Ovary (tissue), 9 donors: ENCODE measurements around the gene GPR3. TPM values are rescaled to one million over a fixed set of nuclear protein-coding genes. Genes with fewer than 3 reads are reported as not detected.

Source experiments
- DNase-seq, 5 donors: peaks; one replicate each; pipeline ENCODE4 v3.0.0-alpha.2; 2019 to 2020
- H3K27ac ChIP-seq, 2 donors: fragments of 200-600 bp; one replicate each; pipeline versions ENCODE4 v1.5.1 to v1.8.0; 2019 to 2022
- H3K27me3 ChIP-seq: fragments of 200-600 bp; one replicate; pipeline ENCODE4 v1.8.0; 2022
- H3K36me3 ChIP-seq: fragments of 200-600 bp; sonication (generic); one replicate; pipeline ENCODE4 v1.5.1; 2019
- H3K4me1 ChIP-seq: one replicate; pipeline ENCODE4 v1.8.1; 2013; ENCODE audit warnings: mild to moderate bottlenecking, moderate library complexity; ENCODE audit not compliant: insufficient read depth
- H3K4me3 ChIP-seq: fragments of 200-600 bp; sonication (generic); one replicate; pipeline ENCODE4 v1.5.1; 2017
- H3K9me3 ChIP-seq, 2 donors: fragments of 200-600 bp in 1 of 2; sonication (generic) in 1 of 2; one replicate each; pipeline versions ENCODE4 v1.5.1 to v1.8.1; 2013 to 2019; ENCODE audit warnings: mild to moderate bottlenecking in 1 of 2, moderate library complexity in 1 of 2
- EP300 ChIP-seq: sonication (generic); formaldehyde crosslinking; IDR thresholded peaks from one replicate; pipeline ENCODE4 v1.6.1; 2017; ENCODE audit warnings: antibody characterized with exemption
- POLR2A ChIP-seq: fragments of 450-650 bp; IDR thresholded peaks from one replicate; pipeline ENCODE4 v1.6.1; 2017; ENCODE audit warnings: antibody characterized with exemption, mild to moderate bottlenecking, moderate library complexity
- WGBS, 3 donors: extraction: QIAGEN DNeasy Blood & Tissue Kit in 1 of 3; methylation state at CpG; one replicate each; pipeline versions ENCODE4 v1.1.5 to v1.1.7; 2013 to 2017; 5-methylcytosine and 5-hydroxymethylcytosine counted together
- intact Hi-C, 4 donors: fragments of 100-400 bp; cut with DNase I; formaldehyde crosslinking; loops; one replicate each; pipeline versions ENCODE4 v1.11.0 to v1.15.1; 2022 to 2023
- polyA plus RNA-seq, 2 donors: library from polyadenylated mRNA; stranded (reverse); fragments of 200-250 nt in 1 of 2; fragments of 350-450 nt in 1 of 2; fragmentation: Illumina TruSeq in 1 of 2; extraction: RNeasy Lipid Tissue Mini Kit (QIAGEN cat#74804) in 1 of 2; gene quantifications; one replicate each; pipeline ENCODE4 v1.2.3, GENCODE V29; 2013 to 2014
- total RNA-seq, 7 donors: library from RNA; depleted of rRNA in 2 of 7; stranded (reverse); fragments of >200 nt in 2 of 7; fragmentation: NEBNext Ultra II Directional in 3 of 7; extraction: Animal tissue kit (Norgen Biotek cat#: 25700) in 3 of 7; gene quantifications; one replicate each; pipeline versions ENCODE4 v1.1.0 to v1.2.4, GENCODE V29; 2016 to 2023
- TF ChIP-seq, protein P1 (sequence below), 3 donors: fragments of 450-650 bp in 2 of 3; fragments of 200-600 bp in 1 of 3; IDR thresholded peaks; one replicate each; pipeline versions ENCODE4 v1.5.1 to v1.8.0; 2016 to 2022; ENCODE audit warnings: antibody characterized with exemption in 3 of 3, mild to moderate bottlenecking in 1 of 3
- donor health status: DM: no; HTN: no; CAD: no; lungs with moderate emphysema.
- donor health status: DM: no; HTN: no; CAD: no.
- donor health status: Bipolar disorder and iron deficiency.
- donor health status: DM: yes; HTN: yes; CAD: no.
- donor health status: DM: no; HTN: no; CAD: no.
- donor health status: DM: yes; HTN: yes; CAD: no.

The GPR3 gene
- total and polyA plus RNA-seq, 9 donors: 0.12 to 0.87 (median 0.30) TPM; not detected in 1

DNA sequence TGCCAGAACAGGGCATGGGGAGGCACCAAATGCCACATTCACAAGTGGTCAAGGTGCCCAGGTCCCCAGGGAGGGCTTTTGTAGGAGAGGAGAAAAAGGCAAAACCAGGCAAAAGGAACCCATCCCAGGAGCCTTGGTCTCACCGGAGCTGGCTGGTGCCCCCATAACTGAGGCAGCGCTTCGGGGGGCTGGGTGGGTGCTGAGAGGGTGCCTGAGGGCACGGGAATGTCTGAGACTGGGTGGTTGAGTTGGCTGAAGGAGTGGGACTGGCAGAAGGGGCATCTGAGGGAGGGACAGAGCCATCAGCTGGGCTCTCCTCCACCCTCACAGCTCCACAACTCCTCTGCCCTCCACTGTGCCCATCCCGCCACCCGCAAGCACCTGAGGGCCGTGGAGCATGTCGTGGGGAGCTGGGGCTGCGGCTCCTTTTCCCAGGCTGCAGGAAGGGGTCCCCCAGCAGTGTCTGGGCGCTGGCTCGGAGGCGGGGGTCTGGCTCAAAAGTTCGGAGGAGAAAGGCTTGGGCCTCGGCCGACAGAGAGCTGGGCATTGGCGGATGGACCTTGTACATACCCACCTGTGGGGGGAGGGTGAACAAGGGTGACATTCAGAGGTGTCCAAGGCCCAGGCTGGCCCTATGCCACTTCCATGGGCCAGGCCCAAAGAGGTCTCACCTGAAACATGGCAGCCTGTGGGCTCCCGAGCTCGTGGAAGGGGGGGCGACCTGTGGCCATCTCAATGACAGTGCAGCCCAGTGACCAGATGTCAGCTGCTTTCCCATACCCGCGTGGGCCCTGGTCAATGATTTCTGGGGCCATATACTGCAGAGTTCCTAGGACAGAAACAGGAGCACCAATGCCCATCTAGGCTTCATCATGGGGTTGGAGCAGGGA is 34.1 kb upstream of the GPR3 start:
- TF ChIP-seq POLR2A (no peak), EP300 (no peak)
- TF ChIP-seq, protein P1, sequence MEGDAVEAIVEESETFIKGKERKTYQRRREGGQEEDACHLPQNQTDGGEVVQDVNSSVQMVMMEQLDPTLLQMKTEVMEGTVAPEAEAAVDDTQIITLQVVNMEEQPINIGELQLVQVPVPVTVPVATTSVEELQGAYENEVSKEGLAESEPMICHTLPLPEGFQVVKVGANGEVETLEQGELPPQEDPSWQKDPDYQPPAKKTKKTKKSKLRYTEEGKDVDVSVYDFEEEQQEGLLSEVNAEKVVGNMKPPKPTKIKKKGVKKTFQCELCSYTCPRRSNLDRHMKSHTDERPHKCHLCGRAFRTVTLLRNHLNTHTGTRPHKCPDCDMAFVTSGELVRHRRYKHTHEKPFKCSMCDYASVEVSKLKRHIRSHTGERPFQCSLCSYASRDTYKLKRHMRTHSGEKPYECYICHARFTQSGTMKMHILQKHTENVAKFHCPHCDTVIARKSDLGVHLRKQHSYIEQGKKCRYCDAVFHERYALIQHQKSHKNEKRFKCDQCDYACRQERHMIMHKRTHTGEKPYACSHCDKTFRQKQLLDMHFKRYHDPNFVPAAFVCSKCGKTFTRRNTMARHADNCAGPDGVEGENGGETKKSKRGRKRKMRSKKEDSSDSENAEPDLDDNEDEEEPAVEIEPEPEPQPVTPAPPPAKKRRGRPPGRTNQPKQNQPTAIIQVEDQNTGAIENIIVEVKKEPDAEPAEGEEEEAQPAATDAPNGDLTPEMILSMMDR (IDR thresholded peaks at IDR 0.05): no peak
- no peak for DNase-seq
- Histone ChIP-seq H3K4me1 (peaks cover 3% of the 10 kb centered on the region), H3K36me3 (no peaks in the 10 kb centered on the region), H3K4me3 (no peak overlapping the region), H3K9me3 (no peaks in the 10 kb centered on the region), H3K27ac (no peak overlapping the region), H3K27me3 (no peaks in the 10 kb centered on the region)
- intact Hi-C loops: loop anchor here (2.0 to 10.0 kb wide), 5 partner anchors 33 to 53 kb away; partner anchors contain the start of genes GPR3 (in 2 of the 4) and TMEM222 (in 1 of the 4)
- 92 to 98% (median 95%) methylated on average over 21 of the region's 21 CpGs for WGBS, 3 donors

- Histone ChIP-seq H3K27ac (no peak overlapping the region), H3K4me3 (no peak overlapping the region), H3K9me3 (no peaks in the 10 kb centered on the region), H3K4me1 (peaks cover 3% of the 10 kb centered on the region), H3K36me3 (no peaks in the 10 kb centered on the region), H3K27me3 (no peaks in the 10 kb centered on the region)
- intact Hi-C loops: loop anchor here (2.0 to 10.0 kb wide), 5 partner anchors 32 to 54 kb away; partner anchors contain the start of genes GPR3 (in 2 of the 4) and TMEM222 (in 1 of the 4)
- WGBS, 3 donors: 97 to 98% (median 97%) methylated on average over 5 of the region's 5 CpGs
- TF ChIP-seq, protein P1 (IDR thresholded peaks at IDR 0.05): no peak
- no peak for TF ChIP-seq EP300
- TF ChIP-seq POLR2A: no peak
- no peak for DNase-seq
Observed at GRCh38 chr1:27358928-27359313, 33.5 kb upstream of the GPR3 start.

GRCh38 chr1:27359822-27360158 is 32.6 kb upstream of the GPR3 start:
- no peaks in the 10 kb centered on the region for H3K9me3 ChIP-seq
- intact Hi-C loops: loop anchor here (2.0 to 10.0 kb wide), 5 partner anchors 31 to 55 kb away; partner anchors contain the start of genes GPR3 (in 2 of the 4) and TMEM222 (in 1 of the 4)
- 73 to 89% (median 84%) methylated on average over 9 of the region's 9 CpGs for WGBS, 3 donors
- H3K4me1 ChIP-seq: peaks cover 3% of the 10 kb centered on the region
- no peak overlapping the region for H3K4me3 ChIP-seq
- no peak for DNase-seq
- H3K36me3 ChIP-seq: no peaks in the 10 kb centered on the region
- H3K27me3 ChIP-seq: no peaks in the 10 kb centered on the region
- TF ChIP-seq POLR2A: no peak
- TF ChIP-seq, protein P1 (IDR thresholded peaks at IDR 0.05): no peak
- no peak for TF ChIP-seq EP300
- H3K27ac ChIP-seq: no peak overlapping the region

DNA sequence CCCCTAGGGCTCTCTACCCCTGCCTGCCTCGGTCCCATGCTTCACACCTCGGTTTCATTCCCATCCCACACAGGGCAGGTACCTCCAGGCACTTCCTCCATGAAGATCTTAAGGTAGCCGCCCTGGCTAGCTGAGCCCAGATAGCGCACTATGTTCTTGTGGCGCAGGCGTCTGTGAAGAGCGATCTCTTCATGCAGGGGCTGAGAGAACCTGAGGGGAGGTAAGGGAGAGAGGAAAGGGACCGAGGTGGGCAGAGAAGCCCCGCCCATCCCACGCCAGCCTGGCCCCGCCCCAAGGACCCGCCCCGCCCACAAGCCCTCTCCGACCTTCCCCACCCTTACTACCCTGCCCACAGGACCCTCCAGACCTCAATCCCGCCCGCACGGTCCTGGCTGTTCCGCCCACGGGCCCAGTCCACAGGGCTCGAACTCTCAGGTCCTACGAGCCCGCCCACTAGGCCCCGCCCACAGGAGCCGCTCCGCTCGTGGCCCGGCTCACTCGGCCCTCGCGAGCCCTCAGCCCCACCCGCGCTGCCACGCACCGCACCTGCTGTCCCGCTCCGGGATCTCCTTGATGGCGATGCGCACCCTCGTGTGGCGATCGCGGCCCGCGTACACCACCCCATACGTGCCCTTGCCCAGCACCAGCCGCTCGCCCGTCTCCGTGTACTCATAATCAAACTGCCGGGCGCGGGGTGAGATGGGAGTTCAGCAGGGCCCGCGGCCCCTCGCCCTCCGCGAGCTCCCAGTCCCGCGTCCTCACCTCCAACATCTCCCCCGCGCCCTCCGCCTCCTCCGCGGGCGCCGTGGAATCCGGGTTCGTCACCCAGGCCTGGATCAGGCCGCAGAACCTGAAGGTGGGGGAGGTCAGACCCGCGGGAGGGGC is 32.0 kb upstream of the GPR3 start:
- H3K36me3 ChIP-seq: no peaks in the 10 kb centered on the region
- no peaks in the 10 kb centered on the region for H3K9me3 ChIP-seq
- intact Hi-C loops: no loop called here
- WGBS, 3 donors: 36 to 62% (median 50%) methylated on average over 71 of the region's 71 CpGs
- H3K4me1 ChIP-seq: peaks cover 7% of the 10 kb centered on the region
- H3K27ac ChIP-seq: no peak overlapping the region
- DNase-seq: no peak
- H3K4me3 ChIP-seq: no peak overlapping the region
- no peaks in the 10 kb centered on the region for H3K27me3 ChIP-seq
- TF ChIP-seq, protein P1 (IDR thresholded peaks at IDR 0.05): no peak
